ENCODE data around the gene CBX2.

DNA sequence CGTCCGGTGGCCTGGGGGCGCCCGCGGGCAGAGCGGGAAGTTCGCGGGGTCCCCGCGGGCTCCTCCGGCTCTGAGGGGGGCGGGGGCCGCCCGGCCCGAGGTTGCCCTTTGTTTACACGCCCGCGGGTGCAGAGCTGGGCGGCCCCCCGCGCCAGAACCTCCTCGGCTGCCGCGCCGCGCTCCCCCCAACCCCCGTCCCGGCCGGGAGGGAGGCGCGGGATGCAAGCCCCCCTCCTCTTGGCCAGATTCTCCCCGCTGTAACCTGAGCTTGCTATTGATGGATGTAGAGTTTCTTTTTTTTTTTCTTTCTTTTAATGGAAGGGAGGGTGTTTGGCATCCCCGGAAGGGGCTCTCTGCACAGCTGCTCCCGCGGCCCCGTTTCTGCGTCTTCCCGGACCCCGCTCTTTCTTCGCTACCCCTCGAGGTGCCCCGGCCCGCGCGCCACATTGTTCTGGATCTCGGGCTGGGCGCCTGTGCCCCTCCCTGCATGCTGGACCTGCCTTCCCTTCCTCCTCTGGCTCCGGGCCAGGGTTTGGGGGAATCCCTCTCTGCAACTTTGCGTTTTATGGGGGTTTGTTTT lies 646 bp downstream of the CBX2 start:
- TF ChIP-seq, protein P1, sequence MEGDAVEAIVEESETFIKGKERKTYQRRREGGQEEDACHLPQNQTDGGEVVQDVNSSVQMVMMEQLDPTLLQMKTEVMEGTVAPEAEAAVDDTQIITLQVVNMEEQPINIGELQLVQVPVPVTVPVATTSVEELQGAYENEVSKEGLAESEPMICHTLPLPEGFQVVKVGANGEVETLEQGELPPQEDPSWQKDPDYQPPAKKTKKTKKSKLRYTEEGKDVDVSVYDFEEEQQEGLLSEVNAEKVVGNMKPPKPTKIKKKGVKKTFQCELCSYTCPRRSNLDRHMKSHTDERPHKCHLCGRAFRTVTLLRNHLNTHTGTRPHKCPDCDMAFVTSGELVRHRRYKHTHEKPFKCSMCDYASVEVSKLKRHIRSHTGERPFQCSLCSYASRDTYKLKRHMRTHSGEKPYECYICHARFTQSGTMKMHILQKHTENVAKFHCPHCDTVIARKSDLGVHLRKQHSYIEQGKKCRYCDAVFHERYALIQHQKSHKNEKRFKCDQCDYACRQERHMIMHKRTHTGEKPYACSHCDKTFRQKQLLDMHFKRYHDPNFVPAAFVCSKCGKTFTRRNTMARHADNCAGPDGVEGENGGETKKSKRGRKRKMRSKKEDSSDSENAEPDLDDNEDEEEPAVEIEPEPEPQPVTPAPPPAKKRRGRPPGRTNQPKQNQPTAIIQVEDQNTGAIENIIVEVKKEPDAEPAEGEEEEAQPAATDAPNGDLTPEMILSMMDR (IDR thresholded peaks at IDR 0.05; ENCODE audit: low read depth, low read length, poor library complexity, severe bottlenecking) = no peak
- TF ChIP-seq EZH2phosphoT487 (IDR thresholded peaks at IDR 0.05; ENCODE audit: borderline replicate concordance, low read length) = no peak

Measured in DOHH2 (cell line).